ENCODE data around the gene RUNX2. TPM values are rescaled to one million over a fixed set of nuclear protein-coding genes. Genes with fewer than 3 reads are reported as not detected.

RUNX2 gene
- total and polyA plus RNA-seq, 2 experiments from 2014 or later: 0.66 to 1.7 TPM

GRCh38 chr6:45645302-45645701 lies 317.2 kb downstream of the RUNX2 start:
- no peak overlapping the region for H3K4me3 Mint-ChIP-seq
- DNase-seq (ENCODE audit: low spot score): no peak
- Histone ChIP-seq H3F3A (replicated peaks; ENCODE audit: low read depth) (no peaks in the 10 kb centered on the region), H3K27me3 (ENCODE audit: insufficient read depth) (no peaks in the 10 kb centered on the region; the same call in 1 of the 2 replicates), H3K9me2 (ENCODE audit: insufficient read depth) (no peaks in the 10 kb centered on the region), H3K4me2 (peak overlapping the region; percentile 33; the same call in 1 of the 2 replicates), H3K27ac (ENCODE audit: low read depth) (no peak overlapping the region), H4K20me1 (replicated peaks; ENCODE audit: insufficient read depth) (no peaks in the 10 kb centered on the region), H2AFZ (no peak overlapping the region), H3K36me3 (ENCODE audit: insufficient read depth) (no peaks in the 10 kb centered on the region), H3K79me2 (replicated peaks; ENCODE audit: insufficient read depth) (no peaks in the 10 kb centered on the region), H3K4me3 (no peak overlapping the region), H3K4me1 (ENCODE audit: insufficient read depth) (peaks cover 13% of the 10 kb centered on the region; the same call in 1 of the 2 replicates)
- peaks cover 21% of the 10 kb centered on the region for H3K27me3 Mint-ChIP-seq (ENCODE audit: insufficient read depth, low read depth, poor library complexity)
- H3K9me3 Mint-ChIP-seq: peaks cover 14% of the 10 kb centered on the region; the same call in 2 of the 3 replicates
- TF ChIP-seq ZNF114 (CRISPR knock-in tag; IDR thresholded peaks at IDR 0.05) (no peak), EZH2 (IDR thresholded peaks at IDR 0.05; ENCODE audit: low read depth, unreplicated experiment) (no peak), STAT1 (IDR thresholded peaks at IDR 0.05; ENCODE audit: unreplicated experiment) (no peak), POLR2AphosphoS5 (IDR thresholded peaks at IDR 0.05; ENCODE audit: low read depth) (no peak), CREB1 (CRISPR knock-in tag; IDR thresholded peaks at IDR 0.05; ENCODE audit: low read depth) (no peak), JUNB (IDR thresholded peaks at IDR 0.05; ENCODE audit: unreplicated experiment) (no peak), EZH2phosphoT487 (IDR thresholded peaks at IDR 0.05; ENCODE audit: unreplicated experiment) (no peak), ZNF331 (CRISPR knock-in tag; IDR thresholded peaks at IDR 0.05; ENCODE audit: low read depth) (no peak), NANOG (IDR thresholded peaks at IDR 0.05; ENCODE audit: borderline replicate concordance) (no peak), ZNF462 (CRISPR knock-in tag; IDR thresholded peaks at IDR 0.05) (no peak)
- TF ChIP-seq, protein P1, sequence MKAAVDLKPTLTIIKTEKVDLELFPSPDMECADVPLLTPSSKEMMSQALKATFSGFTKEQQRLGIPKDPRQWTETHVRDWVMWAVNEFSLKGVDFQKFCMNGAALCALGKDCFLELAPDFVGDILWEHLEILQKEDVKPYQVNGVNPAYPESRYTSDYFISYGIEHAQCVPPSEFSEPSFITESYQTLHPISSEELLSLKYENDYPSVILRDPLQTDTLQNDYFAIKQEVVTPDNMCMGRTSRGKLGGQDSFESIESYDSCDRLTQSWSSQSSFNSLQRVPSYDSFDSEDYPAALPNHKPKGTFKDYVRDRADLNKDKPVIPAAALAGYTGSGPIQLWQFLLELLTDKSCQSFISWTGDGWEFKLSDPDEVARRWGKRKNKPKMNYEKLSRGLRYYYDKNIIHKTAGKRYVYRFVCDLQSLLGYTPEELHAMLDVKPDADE (IDR thresholded peaks at IDR 0.05): no peak
- TF ChIP-seq, protein P2, sequence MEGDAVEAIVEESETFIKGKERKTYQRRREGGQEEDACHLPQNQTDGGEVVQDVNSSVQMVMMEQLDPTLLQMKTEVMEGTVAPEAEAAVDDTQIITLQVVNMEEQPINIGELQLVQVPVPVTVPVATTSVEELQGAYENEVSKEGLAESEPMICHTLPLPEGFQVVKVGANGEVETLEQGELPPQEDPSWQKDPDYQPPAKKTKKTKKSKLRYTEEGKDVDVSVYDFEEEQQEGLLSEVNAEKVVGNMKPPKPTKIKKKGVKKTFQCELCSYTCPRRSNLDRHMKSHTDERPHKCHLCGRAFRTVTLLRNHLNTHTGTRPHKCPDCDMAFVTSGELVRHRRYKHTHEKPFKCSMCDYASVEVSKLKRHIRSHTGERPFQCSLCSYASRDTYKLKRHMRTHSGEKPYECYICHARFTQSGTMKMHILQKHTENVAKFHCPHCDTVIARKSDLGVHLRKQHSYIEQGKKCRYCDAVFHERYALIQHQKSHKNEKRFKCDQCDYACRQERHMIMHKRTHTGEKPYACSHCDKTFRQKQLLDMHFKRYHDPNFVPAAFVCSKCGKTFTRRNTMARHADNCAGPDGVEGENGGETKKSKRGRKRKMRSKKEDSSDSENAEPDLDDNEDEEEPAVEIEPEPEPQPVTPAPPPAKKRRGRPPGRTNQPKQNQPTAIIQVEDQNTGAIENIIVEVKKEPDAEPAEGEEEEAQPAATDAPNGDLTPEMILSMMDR (conservative IDR thresholded peaks at IDR 0.05; ENCODE audit: low read depth in 2 of 2): no peak
- TF ChIP-seq, protein P3, sequence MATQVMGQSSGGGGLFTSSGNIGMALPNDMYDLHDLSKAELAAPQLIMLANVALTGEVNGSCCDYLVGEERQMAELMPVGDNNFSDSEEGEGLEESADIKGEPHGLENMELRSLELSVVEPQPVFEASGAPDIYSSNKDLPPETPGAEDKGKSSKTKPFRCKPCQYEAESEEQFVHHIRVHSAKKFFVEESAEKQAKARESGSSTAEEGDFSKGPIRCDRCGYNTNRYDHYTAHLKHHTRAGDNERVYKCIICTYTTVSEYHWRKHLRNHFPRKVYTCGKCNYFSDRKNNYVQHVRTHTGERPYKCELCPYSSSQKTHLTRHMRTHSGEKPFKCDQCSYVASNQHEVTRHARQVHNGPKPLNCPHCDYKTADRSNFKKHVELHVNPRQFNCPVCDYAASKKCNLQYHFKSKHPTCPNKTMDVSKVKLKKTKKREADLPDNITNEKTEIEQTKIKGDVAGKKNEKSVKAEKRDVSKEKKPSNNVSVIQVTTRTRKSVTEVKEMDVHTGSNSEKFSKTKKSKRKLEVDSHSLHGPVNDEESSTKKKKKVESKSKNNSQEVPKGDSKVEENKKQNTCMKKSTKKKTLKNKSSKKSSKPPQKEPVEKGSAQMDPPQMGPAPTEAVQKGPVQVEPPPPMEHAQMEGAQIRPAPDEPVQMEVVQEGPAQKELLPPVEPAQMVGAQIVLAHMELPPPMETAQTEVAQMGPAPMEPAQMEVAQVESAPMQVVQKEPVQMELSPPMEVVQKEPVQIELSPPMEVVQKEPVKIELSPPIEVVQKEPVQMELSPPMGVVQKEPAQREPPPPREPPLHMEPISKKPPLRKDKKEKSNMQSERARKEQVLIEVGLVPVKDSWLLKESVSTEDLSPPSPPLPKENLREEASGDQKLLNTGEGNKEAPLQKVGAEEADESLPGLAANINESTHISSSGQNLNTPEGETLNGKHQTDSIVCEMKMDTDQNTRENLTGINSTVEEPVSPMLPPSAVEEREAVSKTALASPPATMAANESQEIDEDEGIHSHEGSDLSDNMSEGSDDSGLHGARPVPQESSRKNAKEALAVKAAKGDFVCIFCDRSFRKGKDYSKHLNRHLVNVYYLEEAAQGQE (IDR thresholded peaks at IDR 0.05; ENCODE audit: unreplicated experiment): no peak
- no peak for ATAC-seq
- no peaks in the 10 kb centered on the region for H3K36me3 Mint-ChIP-seq (ENCODE audit: low read depth)
- H3K27ac Mint-ChIP-seq: no peak overlapping the region
- H3K4me1 Mint-ChIP-seq: peaks cover 33% of the 10 kb centered on the region
